ENCODE results near the gene SLC24A4. TPM values are rescaled to one million over a fixed set of nuclear protein-coding genes. Genes with fewer than 3 reads are reported as not detected.

SLC24A4 gene
- total RNA-seq, 1 experiment from 2014 or later, result not detected

- H3K4me2 ChIP-seq (ENCODE audit: low read length), result no peak overlapping the region
- no peak for DNase-seq (ENCODE audit: low read depth, low spot score)
- H3K9me2 ChIP-seq (ENCODE audit: insufficient read depth), result no peaks in the 10 kb centered on the region
- POLR2A ChIA-PET, result no interaction called here
- no peaks in the 10 kb centered on the region for H4K20me1 ChIP-seq (ENCODE audit: insufficient read depth)
- no peak overlapping the region for H3K27ac ChIP-seq (ENCODE audit: low read depth, low read length)
- RAD21 ChIA-PET (ENCODE audit: low non-redundant PET in 1 of 2, low total read pairs in 2 of 2, uncharacterized antibody in 2 of 2, unreplicated experiment in 2 of 2), result no interaction called here
- BruUV-seq (replicated peaks), result no TSS peak
- H3K36me3 ChIP-seq (ENCODE audit: control insufficient read depth in 1 of 2, insufficient read depth in 2 of 2, low read length in 2 of 2), result no peaks in the 10 kb centered on the region
- H3K9me3 ChIP-seq (ENCODE audit: control insufficient read depth in 1 of 2, insufficient read depth in 1 of 2, low read depth in 1 of 2, low read length in 2 of 2), result no peaks in the 10 kb centered on the region
- H3K4me3 ChIP-seq (replicated peaks in 1 of 2; ENCODE audit: low read depth in 1 of 2, low read length in 2 of 2), result no peak overlapping the region
- no peaks in the 10 kb centered on the region for H3K4me1 ChIP-seq (ENCODE audit: control insufficient read depth in 1 of 2, insufficient read depth in 2 of 2, low read length in 2 of 2)
- no peak overlapping the region for H3K9ac ChIP-seq (ENCODE audit: low read length)
- CTCF ChIA-PET, result no interaction called here
- no peaks in the 10 kb centered on the region for H3K79me2 ChIP-seq (ENCODE audit: insufficient read depth, low read length)
- no peak overlapping the region for H2AFZ ChIP-seq (ENCODE audit: low read depth, low read length, poor library complexity, severe bottlenecking)
- ATAC-seq, result no peak
- TF ChIP-seq ZNF274 (IDR thresholded peaks at IDR 0.05; ENCODE audit: low read depth, low read length), result no peak
- TF ChIP-seq FOSL1 (IDR thresholded peaks at IDR 0.05; ENCODE audit: low read depth), result no peak
- no peak for TF ChIP-seq TCF7L2 (IDR thresholded peaks at IDR 0.05; ENCODE audit: borderline replicate concordance, extremely low read depth, insufficient read depth, insufficient read length)
- no peak for TF ChIP-seq ZBTB33 (IDR thresholded peaks at IDR 0.05; ENCODE audit: extremely low read depth, insufficient replicate concordance, low read length)
- no peak for TF ChIP-seq POLR2AphosphoS5 (IDR thresholded peaks at IDR 0.05; ENCODE audit: low read depth, low read length)
- TF ChIP-seq SRF (IDR thresholded peaks at IDR 0.05; ENCODE audit: low read depth), result no peak
- no peak for TF ChIP-seq CTCF (IDR thresholded peaks at IDR 0.05 in 2 of 3, conservative IDR thresholded peaks at IDR 0.05 in 1 of 3; ENCODE audit: borderline replicate concordance in 1 of 3, insufficient read depth in 1 of 3, low read depth in 2 of 3, low read length in 2 of 3)
- no peak for TF ChIP-seq JUND (IDR thresholded peaks at IDR 0.05)
- no peak for TF ChIP-seq SP1 (IDR thresholded peaks at IDR 0.05; ENCODE audit: low read depth)
- no peak for TF ChIP-seq ATF3 (IDR thresholded peaks at IDR 0.05)
- no peak for TF ChIP-seq EGR1 (IDR thresholded peaks at IDR 0.05; ENCODE audit: low read depth)
- TF ChIP-seq CEBPB (IDR thresholded peaks at IDR 0.05; ENCODE audit: low read depth), result no peak
- TF ChIP-seq CBX3 (IDR thresholded peaks at IDR 0.05; ENCODE audit: low read depth), result no peak
- TF ChIP-seq EZH2 (IDR thresholded peaks at IDR 0.05), result no peak
- TF ChIP-seq POLR2A (IDR thresholded peaks at IDR 0.05; ENCODE audit: borderline replicate concordance, extremely low read depth, insufficient read depth, insufficient read length), result no peak
- no peak for TF ChIP-seq SIN3A (IDR thresholded peaks at IDR 0.05; ENCODE audit: low read depth)
- no peak for TF ChIP-seq ELF1 (IDR thresholded peaks at IDR 0.05; ENCODE audit: borderline replicate concordance, low read depth)
- no peaks in the 10 kb centered on the region for H3K27me3 ChIP-seq (ENCODE audit: insufficient read depth, low read length)
- intact Hi-C loops (cut with micrococcal nuclease), result no loop called here
Observed at GRCh38 chr14:92487513-92488133, 164.7 kb downstream of the SLC24A4 start.
